LNCaP clone FGC (cell line): Measurements from ENCODE around the gene NCL.

Experiments used
- DNase-seq: peaks from one replicate; pipeline ENCODE4 v3.0.0-alpha.2; 2011; ENCODE audit warnings: low read depth
- H3K4me3 ChIP-seq: 2 replicates; pipeline ENCODE4 v1.5.1; 2011; ENCODE audit warnings: mild to moderate bottlenecking, low read depth, low read length, control low read depth
- CTCF ChIP-seq: IDR thresholded peaks from 2 replicates; pipeline ENCODE4 v1.5.1; 2012; ENCODE audit warnings: mild to moderate bottlenecking; ENCODE audit not compliant: control insufficient read depth, insufficient read depth; ENCODE audit errors: extremely low read depth

Gene NCL

GRCh38 chr2:231460073-231460835, 4.0 kb downstream of the NCL start:
- no peak overlapping the region for H3K4me3 ChIP-seq
- no peak for DNase-seq
- no peak for TF ChIP-seq CTCF

- no peak overlapping the region for H3K4me3 ChIP-seq
- TF ChIP-seq CTCF: no peak
- no peak for DNase-seq
Measured at GRCh38 chr2:231458368-231458767, 5.9 kb downstream of the NCL start.

- TF ChIP-seq CTCF: no peak
- no peak overlapping the region for H3K4me3 ChIP-seq
- no peak for DNase-seq
Measured at GRCh38 chr2:231457101-231457500, 7.2 kb downstream of the NCL start.

- no peak overlapping the region for H3K4me3 ChIP-seq
- TF ChIP-seq CTCF: no peak
- DNase-seq: no peak
Measured at GRCh38 chr2:231456295-231457004, 7.8 kb downstream of the NCL start.

- no peak for TF ChIP-seq CTCF
- DNase-seq: no peak
- no peak overlapping the region for H3K4me3 ChIP-seq
Measured at GRCh38 chr2:231455890-231456289, 8.4 kb downstream of the NCL start.

- DNase-seq: no peak
- H3K4me3 ChIP-seq: no peak overlapping the region
- TF ChIP-seq CTCF: no peak
Measured at GRCh38 chr2:231455222-231455621, 9.1 kb downstream of the NCL start.
